Superior temporal gyrus (tissue), 1 donor: ENCODE measurements around the gene LPIN1.
"Not testable (repeated sequence)": the region's sequence is repeated elsewhere in the genome, so short reads cannot be mapped to it uniquely, and the experiment has no call there.

Source experiments
- DNase-seq: peaks from one replicate; pipeline ENCODE4 v3.0.0-alpha.2; 2016; ENCODE audit errors: extremely low spot score

LPIN1 gene

GRCh38 chr2:11832531-11832930 lies 86.1 kb downstream of the LPIN1 start:
- no peak for DNase-seq

GRCh38 chr2:11833601-11834000 lies 87.2 kb downstream of the LPIN1 start:
- no peak for DNase-seq

- DNase-seq, result no peak
Measured at GRCh38 chr2:11835403-11835802, 89.0 kb downstream of the LPIN1 start.

GRCh38 chr2:11836647-11837219 lies 90.3 kb downstream of the LPIN1 start:
- no peak for DNase-seq

GRCh38 chr2:11837875-11838734 lies 91.7 kb downstream of the LPIN1 start:
- DNase-seq, result no peak

- DNase-seq, result no peak
Measured at GRCh38 chr2:11839916-11840315, 93.5 kb downstream of the LPIN1 start.

GRCh38 chr2:11842336-11842735 lies 95.9 kb downstream of the LPIN1 start:
- no peak for DNase-seq

GRCh38 chr2:11844798-11845197 lies 98.4 kb downstream of the LPIN1 start:
- not testable (repeated sequence) for DNase-seq

- not testable (repeated sequence) for DNase-seq
Measured at GRCh38 chr2:11847935-11848334, 101.5 kb downstream of the LPIN1 start.

GRCh38 chr2:11850082-11850481 lies 103.7 kb downstream of the LPIN1 start:
- peak; percentile 85 for DNase-seq

- DNase-seq, result no peak
Measured at GRCh38 chr2:11852526-11853196, 106.2 kb downstream of the LPIN1 start.

GRCh38 chr2:11853197-11853588 lies 106.8 kb downstream of the LPIN1 start:
- no peak for DNase-seq

- no peak for DNase-seq
Measured at GRCh38 chr2:11855064-11855760, 108.8 kb downstream of the LPIN1 start.

GRCh38 chr2:11856095-11856494 lies 109.7 kb downstream of the LPIN1 start:
- DNase-seq, result no peak

- no peak for DNase-seq
Measured at GRCh38 chr2:11858883-11859282, 112.5 kb downstream of the LPIN1 start.

GRCh38 chr2:11859975-11860374 lies 113.5 kb downstream of the LPIN1 start:
- DNase-seq, result not testable (repeated sequence)

- DNase-seq, result no peak
Measured at GRCh38 chr2:11861044-11861443, 114.6 kb downstream of the LPIN1 start.

GRCh38 chr2:11862049-11862448 lies 115.6 kb downstream of the LPIN1 start:
- no peak for DNase-seq

- DNase-seq, result no peak
Measured at GRCh38 chr2:11863103-11863502, 116.7 kb downstream of the LPIN1 start.

GRCh38 chr2:11863513-11864328 lies 117.3 kb downstream of the LPIN1 start:
- DNase-seq, result peak; percentile 84

GRCh38 chr2:11864724-11865123 lies 118.3 kb downstream of the LPIN1 start:
- no peak for DNase-seq
